Ishikawa (cell line): Measurements from ENCODE around the gene EAF2.

Source experiments
- CEBPB ChIP-seq: IDR thresholded peaks from 2 replicates; pipeline ENCODE4 v1.6.1; 2012
- CREB1 ChIP-seq: IDR thresholded peaks from 2 replicates; pipeline ENCODE4 v1.6.1; 2012; ENCODE audit warnings: low read depth
- EGR1 ChIP-seq: IDR thresholded peaks from 2 replicates; pipeline ENCODE4 v1.6.1; 2012
- EP300 ChIP-seq: IDR thresholded peaks from 2 replicates; pipeline ENCODE4 v1.6.1; 2012; ENCODE audit warnings: borderline replicate concordance
- FOXM1 ChIP-seq: IDR thresholded peaks from 2 replicates; pipeline ENCODE4 v1.6.1; 2012; ENCODE audit warnings: low read depth, borderline replicate concordance
- NFIC ChIP-seq: IDR thresholded peaks from 2 replicates; pipeline ENCODE4 v1.6.1; 2012
- RAD21 ChIP-seq: IDR thresholded peaks from 2 replicates; pipeline ENCODE4 v1.6.1; 2012; ENCODE audit warnings: low read depth
- TAF1 ChIP-seq: IDR thresholded peaks from 2 replicates; pipeline ENCODE4 v1.6.1; 2012; ENCODE audit warnings: low read depth, mild to moderate bottlenecking
- TCF12 ChIP-seq: IDR thresholded peaks from 2 replicates; pipeline ENCODE4 v1.6.1; 2012; ENCODE audit warnings: low read depth
- TEAD4 ChIP-seq: IDR thresholded peaks from 2 replicates; pipeline ENCODE4 v1.6.1; 2012
- USF1 ChIP-seq: IDR thresholded peaks from 2 replicates; pipeline ENCODE4 v1.6.1; 2012
- YY1 ChIP-seq: IDR thresholded peaks from 2 replicates; pipeline ENCODE4 v1.6.1; 2012; ENCODE audit warnings: low read depth
- ZBTB7A ChIP-seq: IDR thresholded peaks from 2 replicates; pipeline ENCODE4 v1.6.1; 2012; ENCODE audit warnings: low read depth
- TF ChIP-seq, protein P1 (sequence below): IDR thresholded peaks from 2 replicates; pipeline ENCODE4 v1.6.1; 2012; ENCODE audit warnings: low read depth, mild to moderate bottlenecking
- TF ChIP-seq, protein P2 (sequence below): IDR thresholded peaks from 2 replicates; pipeline ENCODE4 v1.6.1; 2012

EAF2 gene

DNA sequence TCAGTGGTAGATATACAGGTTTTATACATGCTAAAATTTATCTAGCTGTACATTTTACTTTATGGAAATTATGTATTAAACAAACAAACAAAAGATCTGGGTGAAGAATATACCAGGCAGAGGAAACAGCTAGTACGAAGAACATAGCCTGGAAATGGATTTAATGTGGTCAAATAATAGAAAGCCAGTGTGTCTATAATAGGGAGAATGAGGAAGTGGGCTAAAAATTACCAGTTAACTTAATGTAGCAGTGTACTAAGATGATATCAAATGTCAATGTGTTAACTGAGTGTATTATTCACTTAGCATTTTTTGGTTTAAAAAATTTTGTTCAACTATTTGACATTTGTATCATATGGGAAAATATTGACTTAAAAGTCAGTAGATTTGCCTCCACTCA, 36.4 kb downstream of the EAF2 start:
- TF ChIP-seq USF1: no peak
- no peak for TF ChIP-seq TEAD4
- no peak for TF ChIP-seq TCF12
- no peak for TF ChIP-seq EGR1
- TF ChIP-seq RAD21: no peak
- no peak for TF ChIP-seq CEBPB
- TF ChIP-seq NFIC: no peak
- TF ChIP-seq FOXM1: no peak
- no peak for TF ChIP-seq EP300
- TF ChIP-seq ZBTB7A: no peak
- TF ChIP-seq CREB1: no peak
- TF ChIP-seq, protein P1, sequence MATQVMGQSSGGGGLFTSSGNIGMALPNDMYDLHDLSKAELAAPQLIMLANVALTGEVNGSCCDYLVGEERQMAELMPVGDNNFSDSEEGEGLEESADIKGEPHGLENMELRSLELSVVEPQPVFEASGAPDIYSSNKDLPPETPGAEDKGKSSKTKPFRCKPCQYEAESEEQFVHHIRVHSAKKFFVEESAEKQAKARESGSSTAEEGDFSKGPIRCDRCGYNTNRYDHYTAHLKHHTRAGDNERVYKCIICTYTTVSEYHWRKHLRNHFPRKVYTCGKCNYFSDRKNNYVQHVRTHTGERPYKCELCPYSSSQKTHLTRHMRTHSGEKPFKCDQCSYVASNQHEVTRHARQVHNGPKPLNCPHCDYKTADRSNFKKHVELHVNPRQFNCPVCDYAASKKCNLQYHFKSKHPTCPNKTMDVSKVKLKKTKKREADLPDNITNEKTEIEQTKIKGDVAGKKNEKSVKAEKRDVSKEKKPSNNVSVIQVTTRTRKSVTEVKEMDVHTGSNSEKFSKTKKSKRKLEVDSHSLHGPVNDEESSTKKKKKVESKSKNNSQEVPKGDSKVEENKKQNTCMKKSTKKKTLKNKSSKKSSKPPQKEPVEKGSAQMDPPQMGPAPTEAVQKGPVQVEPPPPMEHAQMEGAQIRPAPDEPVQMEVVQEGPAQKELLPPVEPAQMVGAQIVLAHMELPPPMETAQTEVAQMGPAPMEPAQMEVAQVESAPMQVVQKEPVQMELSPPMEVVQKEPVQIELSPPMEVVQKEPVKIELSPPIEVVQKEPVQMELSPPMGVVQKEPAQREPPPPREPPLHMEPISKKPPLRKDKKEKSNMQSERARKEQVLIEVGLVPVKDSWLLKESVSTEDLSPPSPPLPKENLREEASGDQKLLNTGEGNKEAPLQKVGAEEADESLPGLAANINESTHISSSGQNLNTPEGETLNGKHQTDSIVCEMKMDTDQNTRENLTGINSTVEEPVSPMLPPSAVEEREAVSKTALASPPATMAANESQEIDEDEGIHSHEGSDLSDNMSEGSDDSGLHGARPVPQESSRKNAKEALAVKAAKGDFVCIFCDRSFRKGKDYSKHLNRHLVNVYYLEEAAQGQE: no peak
- no peak for TF ChIP-seq YY1
- no peak for TF ChIP-seq TAF1
- TF ChIP-seq, protein P2, sequence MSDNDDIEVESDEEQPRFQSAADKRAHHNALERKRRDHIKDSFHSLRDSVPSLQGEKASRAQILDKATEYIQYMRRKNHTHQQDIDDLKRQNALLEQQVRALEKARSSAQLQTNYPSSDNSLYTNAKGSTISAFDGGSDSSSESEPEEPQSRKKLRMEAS: no peak

- TF ChIP-seq TEAD4 (no peak), CEBPB (no peak)
These were observed 43.4 kb downstream of the EAF2 start for GRCh38 chr3:121878411-121878810.

- TF ChIP-seq EP300: no peak
- no peak for TF ChIP-seq CREB1
- no peak for TF ChIP-seq YY1
- TF ChIP-seq RAD21: peak; percentile 64
- TF ChIP-seq NFIC: no peak
- TF ChIP-seq CEBPB: peak; percentile 26; the same call in 1 of the 2 replicates
These were observed 48.5 kb downstream of the EAF2 start for GRCh38 chr3:121883507-121883906.

GRCh38 chr3:121885386-121885785, 50.4 kb downstream of the EAF2 start:
- TF ChIP-seq FOXM1: no peak
- TF ChIP-seq TAF1: no peak
- no peak for TF ChIP-seq CEBPB
- TF ChIP-seq, protein P2: no peak
- no peak for TF ChIP-seq YY1
- TF ChIP-seq CREB1: no peak

GRCh38 chr3:121894301-121894990, 59.4 kb downstream of the EAF2 start, which contains the start of gene SLC15A2:
Gene SLC15A2, plus strand, starts transcription at chr3:121894401. Its CDS starts 76 bp downstream, at chr3:121894477.
- no peak for TF ChIP-seq NFIC
- TF ChIP-seq YY1: no peak
- TF ChIP-seq EGR1: no peak
- no peak for TF ChIP-seq TAF1
- no peak for TF ChIP-seq CEBPB
- TF ChIP-seq TCF12: no peak
- no peak for TF ChIP-seq FOXM1
- no peak for TF ChIP-seq TEAD4
- TF ChIP-seq, protein P1: no peak
- TF ChIP-seq CREB1: no peak
- TF ChIP-seq, protein P2: no peak
- no peak for TF ChIP-seq USF1
- no peak for TF ChIP-seq ZBTB7A

GRCh38 chr3:121895121-121895520, 60.1 kb downstream of the EAF2 start:
- TF ChIP-seq NFIC: no peak
- no peak for TF ChIP-seq EGR1
- TF ChIP-seq TCF12: no peak
- TF ChIP-seq RAD21: 0 out of 2 replicates have a peak, but pooled peaks have one; percentile 12
- TF ChIP-seq CEBPB: peak; percentile 86
- no peak for TF ChIP-seq FOXM1
- TF ChIP-seq CREB1: no peak
- TF ChIP-seq, protein P2: no peak
- TF ChIP-seq, protein P1: no peak
- TF ChIP-seq TEAD4: no peak
- no peak for TF ChIP-seq USF1
- TF ChIP-seq YY1: no peak
